Measurements from ENCODE around the gene TMEM187.

GRCh38 chrX:153955228-153955732 lies 17.3 kb upstream of the TMEM187 start:
- TF ChIP-seq RAD21 (IDR thresholded peaks at IDR 0.05; ENCODE audit: low read length) (no peak), BHLHE40 (IDR thresholded peaks at IDR 0.05; ENCODE audit: low read depth, low read length) (no peak), CTCF (conservative IDR thresholded peaks at IDR 0.05; ENCODE audit: low read depth, low read length) (no peak), POLR2A (IDR thresholded peaks at IDR 0.05; ENCODE audit: low read depth, low read length) (no peak), FOS (IDR thresholded peaks at IDR 0.05; ENCODE audit: low read depth, low read length) (no peak), RFX5 (IDR thresholded peaks at IDR 0.05; ENCODE audit: low read depth, low read length) (no peak), RCOR1 (IDR thresholded peaks at IDR 0.05; ENCODE audit: insufficient replicate concordance, low read length) (no peak)

Measured in IMR-90 (cell line).